GM21381 (cell line): ENCODE data around the gene CST4.
"Not testable (repeated sequence)": the region's sequence is repeated elsewhere in the genome, so short reads cannot be mapped to it uniquely, and the experiment has no call there.

Experiments
- ATAC-seq: cut with Tn5 transposase; IDR thresholded peaks from one replicate; pipeline ENCODE4 v1.9.1; 2021; ENCODE audit warnings: mild to moderate bottlenecking, moderate library complexity; ENCODE audit not compliant: unreplicated experiment

CST4 gene, protein sequence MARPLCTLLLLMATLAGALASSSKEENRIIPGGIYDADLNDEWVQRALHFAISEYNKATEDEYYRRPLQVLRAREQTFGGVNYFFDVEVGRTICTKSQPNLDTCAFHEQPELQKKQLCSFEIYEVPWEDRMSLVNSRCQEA

DNA sequence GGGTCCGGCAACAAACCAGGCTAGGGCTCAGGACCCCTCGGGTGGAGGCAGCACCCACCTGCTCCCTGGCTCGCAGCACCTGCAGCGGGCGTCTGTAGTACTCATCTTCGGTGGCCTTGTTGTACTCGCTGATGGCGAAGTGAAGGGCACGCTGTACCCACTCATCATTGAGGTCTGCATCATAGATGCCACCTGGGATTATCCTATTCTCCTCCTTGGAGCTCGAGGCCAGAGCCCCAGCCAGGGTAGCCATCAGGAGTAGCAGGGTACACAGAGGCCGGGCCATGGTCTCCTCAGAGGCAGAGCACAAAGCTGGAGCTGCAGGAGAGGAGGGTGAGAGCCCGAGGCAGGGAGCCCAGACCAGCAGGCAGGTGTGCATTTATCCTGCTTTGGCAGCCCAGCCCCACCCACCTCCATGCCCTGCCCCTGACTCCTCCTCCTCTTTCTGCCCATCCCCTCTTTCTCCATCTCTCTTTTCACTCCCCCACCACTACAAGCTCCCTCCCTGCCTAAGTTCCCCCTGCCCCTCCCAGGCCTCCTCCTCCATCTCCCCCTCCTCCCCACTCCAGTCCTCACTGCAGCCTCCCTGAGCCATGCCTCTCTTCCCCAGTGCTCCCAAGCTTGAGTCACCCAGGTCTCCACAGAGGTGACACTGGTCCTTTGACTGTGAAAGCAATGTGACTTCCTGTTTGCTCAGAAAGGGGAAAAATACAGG is at the start of gene CST4:
CST4 (minus strand) TSS at position 355 of the 715 bp plus-strand sequence; CDS start at position 286, 69 bp downstream.
- not testable (repeated sequence) for ATAC-seq

DNA sequence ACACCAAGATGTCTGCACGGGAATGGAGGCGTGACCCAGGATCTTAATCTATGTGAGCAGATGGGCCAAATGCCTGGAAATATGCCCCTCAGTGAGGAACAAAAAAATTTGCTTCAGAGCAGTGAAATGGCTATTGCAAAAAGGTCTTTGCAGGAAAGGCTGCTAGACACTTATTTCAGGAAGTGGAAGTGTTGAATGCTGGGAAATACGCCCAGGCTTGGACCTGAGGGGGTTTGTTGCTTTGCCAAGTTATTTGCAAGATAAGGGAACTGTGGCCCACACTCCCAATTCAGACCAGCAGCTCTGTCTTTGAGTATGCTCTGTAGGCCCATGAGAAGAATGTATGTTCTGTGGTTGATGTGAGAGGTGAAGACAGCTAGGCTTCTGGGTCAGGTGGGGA is 46.6 kb upstream of the CST4 start:
- not testable (repeated sequence) for ATAC-seq

DNA sequence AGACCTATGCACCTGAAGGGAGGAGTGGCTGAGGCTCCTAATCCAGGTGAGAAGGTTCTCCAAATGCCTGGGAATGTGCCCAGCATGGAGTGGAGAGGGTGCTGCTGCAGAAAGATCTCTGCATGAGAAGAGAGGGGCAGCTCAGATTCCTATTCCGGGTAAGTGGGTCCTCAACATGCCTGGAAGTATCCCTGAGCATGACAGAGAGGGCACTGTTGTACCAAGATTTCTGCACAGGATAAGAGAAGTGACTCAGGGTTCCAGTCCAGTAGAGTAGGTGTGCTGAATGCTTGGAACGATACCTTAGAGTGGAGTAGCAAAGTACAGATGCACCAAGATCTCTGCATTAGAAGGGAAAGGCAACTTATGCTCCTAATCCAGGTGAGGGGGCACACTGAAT is 46.1 kb upstream of the CST4 start:
- ATAC-seq = not testable (repeated sequence)

DNA sequence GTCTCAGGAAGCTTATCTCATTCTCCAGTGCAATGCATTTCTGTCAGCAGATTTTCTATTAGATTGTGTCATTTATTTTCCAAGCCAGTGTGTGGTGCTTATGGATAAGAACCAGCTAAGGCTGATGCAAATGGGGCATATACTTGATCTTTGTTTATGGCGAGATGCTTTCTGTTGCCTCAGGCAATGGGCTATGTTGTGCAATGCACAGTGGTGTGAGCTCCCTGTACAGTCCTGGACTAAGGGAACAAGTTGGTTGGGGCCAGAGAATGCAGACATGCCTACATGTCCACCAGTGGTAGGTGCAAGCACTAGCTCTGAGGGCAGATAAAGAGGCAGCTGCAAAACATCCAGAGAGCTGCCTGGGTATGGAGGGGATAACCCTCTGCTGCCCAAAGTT is 45.6 kb upstream of the CST4 start:
- ATAC-seq = not testable (repeated sequence)

DNA sequence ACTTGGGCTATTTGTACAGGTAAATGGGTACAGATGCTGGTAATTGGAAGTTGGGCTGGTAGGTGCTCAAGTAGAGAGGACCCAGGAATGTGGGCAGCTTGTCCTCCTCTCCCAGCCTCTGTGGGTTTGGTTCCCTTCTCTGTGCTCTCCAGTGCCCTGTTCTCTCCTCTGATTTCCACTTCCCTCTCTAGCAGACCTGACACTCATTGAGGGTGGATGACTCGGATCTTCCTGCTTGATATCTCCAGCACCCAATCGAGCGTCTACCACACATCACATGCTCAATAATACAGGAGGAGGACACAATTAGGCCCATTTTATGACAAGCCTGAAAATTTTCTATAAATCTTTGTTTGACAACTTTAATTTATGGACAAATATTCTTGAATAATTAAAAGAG is 38.2 kb upstream of the CST4 start:
- ATAC-seq = no peak

DNA sequence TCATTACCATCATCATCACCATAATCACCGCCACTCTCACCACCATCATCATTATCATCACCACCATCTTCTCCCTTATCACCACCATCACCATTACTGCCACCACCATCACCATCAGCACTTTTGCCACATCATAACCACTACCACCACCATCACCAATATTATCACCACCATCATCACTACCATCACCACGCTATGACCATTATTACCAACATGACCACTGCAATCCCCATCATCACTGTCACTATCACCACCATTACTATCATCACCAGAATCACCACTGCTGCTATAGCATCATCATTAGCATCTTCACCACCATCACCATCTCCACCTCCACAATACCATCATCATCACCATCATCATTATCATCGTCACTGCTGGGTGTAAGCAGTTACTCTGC is 36.3 kb upstream of the CST4 start:
- ATAC-seq = no peak

DNA sequence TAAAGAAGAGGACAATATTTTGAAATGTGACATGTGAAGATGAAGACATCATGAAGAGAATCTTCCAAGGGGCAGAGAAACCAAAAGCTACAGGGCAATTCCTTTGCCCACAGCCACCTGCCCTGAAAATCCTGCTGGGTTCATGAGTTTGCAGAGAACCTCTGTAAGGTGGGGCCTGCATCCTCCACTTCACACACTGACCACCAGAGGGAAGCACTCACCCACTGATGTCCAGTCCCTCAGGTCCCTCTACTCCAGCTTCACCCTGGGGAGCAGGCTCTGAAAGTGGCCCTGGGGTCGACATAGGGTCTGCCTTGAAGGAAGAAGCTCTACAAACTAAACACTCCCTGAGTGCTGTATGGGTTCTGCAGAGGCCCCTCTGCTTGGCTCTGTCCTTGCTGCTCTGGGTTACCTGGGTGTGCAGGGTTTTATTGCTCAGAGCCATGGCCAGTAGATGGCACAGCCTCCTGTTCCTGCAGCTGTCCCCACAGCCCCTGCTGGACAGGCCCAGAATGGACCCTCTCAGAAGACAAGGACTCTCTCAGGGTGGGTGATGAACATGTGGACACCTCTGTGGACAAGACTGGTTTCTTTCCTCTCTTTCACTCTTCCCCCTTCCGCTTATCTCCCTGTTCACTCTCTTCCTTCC is 34.9 kb upstream of the CST4 start:
- ATAC-seq = not testable (repeated sequence)

DNA sequence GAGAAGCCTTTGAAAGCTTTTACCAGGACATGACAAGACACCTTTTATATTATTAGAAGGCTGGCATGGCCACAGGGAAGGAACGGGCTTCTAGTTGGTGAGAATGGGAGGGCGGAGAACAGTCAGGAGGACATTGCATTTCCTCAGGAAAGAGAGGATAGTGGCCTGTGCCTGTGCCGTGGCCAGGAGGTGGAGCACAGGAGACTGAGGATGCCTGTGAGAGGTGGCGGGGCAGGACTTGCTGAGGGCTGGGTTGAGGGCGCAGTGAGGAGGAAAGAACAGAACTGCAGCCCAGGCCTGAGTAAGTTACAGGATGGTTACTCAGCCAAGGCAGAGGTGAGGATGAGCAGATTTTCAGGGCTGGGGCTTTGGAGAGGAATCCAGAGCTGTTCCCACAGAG is 34.0 kb upstream of the CST4 start:
- ATAC-seq = not testable (repeated sequence)

DNA sequence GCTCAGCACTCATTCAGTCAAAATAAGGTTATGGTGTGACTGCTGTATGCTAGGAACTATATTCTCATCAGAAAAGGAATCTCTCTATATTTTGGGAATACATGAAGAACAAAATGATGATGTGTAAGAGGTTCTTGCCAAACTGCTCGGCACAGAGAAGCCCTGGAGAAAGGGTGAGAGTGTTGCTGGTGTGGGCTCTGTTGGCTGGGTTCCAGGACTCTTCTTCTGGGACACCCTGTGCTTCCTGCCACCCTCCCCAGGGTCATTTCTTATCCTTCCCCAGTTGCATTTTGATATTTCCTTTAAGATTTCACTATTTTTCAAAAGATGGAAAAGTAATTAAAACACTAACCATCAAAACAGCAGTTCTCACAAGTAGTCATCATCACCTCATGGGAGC is 33.1 kb upstream of the CST4 start:
- ATAC-seq = no peak

DNA sequence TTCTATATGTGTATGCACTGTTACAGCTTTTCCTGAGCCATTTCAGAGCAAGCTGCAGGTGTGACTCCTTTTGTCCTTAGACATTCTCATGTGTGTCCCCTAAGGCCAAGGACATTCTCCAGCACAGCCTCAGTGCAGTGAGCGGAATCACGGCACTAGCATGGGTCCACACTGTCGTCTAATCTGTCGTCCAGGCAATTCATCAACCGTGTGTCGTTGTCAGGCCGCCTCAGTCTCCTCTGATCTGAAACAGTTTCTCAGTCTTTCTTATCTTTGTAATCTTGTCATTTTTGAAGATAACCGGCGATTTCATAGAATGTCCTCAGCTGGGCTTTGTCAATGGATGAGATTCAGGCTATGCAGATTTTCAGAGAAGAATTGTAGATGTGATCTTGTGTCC is 30.5 kb upstream of the CST4 start:
- ATAC-seq = not testable (repeated sequence)

DNA sequence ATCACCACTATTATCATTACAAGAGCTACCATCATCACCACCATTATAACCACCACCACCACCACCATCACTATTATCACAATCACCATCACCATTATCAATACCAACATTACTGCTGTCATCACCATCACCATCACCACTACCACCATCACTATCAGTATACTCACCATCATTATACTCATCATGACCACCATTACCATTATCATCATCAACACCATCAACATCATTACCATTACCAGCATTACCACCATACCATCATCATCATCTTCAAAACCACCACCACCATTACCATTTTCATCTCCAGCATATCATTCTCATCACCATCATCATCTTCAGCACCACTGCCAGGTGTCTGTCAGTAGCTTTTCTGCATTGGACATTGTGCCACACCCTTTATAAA is 22.9 kb upstream of the CST4 start:
- ATAC-seq = not testable (repeated sequence)

DNA sequence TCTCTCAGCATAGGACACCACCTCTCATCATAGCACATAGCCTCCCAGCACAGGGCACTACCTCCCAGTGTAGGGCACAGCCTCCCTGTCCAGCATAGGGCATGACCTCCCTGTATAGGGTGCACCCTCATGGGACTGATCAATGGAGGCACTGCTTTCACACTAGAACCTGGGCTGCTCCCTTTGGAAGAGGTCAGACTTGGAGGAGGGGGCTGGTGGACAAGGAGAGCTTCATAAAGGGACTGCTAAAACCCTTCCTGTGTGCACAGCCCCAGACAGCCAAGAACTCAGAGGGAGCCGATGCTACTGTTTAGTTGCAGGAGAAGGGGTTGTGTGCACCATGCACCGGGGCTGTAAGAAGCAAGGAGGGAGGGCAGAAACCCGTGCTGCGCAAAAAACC is 21.9 kb upstream of the CST4 start:
- ATAC-seq = no peak

DNA sequence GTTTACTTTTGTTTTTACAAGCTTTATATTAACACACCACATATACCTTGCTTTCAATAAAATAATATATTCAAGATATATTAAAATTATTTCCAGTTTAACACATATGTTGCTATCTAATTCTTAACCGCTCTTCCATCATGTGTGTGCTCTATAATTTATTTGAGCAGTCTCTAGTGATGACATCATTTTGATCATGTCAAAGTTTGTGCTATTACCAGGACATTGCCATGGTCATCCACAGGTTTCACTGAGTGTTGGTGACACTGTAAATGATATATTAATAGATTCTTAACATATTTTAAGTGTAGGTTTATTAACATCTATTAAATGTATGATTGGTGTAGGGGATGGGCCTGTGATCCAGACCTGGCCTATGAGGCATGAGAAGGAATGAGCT is 17.1 kb upstream of the CST4 start:
- no peak for ATAC-seq

DNA sequence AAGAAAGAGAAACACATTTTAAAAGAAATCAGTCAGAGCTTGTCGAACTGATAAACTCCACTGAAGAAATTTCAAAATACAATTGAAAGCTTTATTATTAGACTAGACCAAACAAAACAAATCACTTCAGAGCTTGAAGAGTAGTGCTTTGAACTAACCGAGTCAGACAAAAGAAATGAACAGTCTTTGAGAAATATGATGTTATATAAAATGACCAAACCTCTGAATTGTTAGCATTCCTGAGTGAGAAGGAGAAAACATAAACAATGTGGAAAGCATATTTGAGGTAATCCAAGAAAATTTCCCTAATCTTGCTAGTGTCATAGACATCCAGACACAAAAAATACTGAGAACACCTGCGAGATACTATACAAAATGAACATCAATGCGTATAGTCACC is 13.2 kb upstream of the CST4 start:
- ATAC-seq = no peak

DNA sequence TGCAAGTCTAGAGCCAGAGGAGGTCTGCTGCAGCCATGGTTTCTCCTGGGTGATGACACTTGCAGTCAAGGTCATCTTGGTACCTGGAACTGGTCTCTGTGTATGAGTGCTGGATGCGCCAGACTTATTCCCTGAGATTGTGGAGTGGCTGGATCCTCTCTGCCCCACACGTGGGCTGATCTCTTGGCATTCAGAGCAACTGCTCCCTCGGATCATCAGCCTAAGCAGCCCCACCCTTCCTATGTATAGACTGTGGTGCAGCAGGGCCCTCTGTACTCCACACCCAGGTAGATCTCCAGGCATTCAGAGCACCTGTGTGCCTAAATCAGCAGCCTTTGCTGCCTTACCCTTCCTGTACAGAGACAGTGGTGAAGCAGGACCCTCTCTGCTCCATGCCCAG is 12.1 kb upstream of the CST4 start:
- ATAC-seq = no peak

DNA sequence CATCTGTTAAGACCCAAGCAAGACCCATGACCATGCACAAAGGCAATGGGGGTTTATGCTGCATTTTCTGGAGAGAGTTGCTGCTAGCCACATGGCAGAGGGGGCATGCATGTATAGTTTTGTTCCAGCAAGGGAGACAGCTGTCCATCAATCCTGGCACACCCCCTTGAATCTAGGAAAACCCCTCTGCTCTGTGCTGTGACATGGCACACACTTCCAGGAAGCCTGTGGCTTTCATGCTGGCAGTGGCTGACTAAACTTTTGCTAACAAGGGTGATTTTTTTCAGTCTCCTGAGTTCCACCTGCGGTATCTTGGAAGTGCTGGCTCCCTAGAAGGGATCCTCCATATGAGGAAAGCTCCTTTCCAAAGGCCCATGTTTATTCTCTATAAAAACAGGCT is 9.1 kb upstream of the CST4 start:
- ATAC-seq = no peak

DNA sequence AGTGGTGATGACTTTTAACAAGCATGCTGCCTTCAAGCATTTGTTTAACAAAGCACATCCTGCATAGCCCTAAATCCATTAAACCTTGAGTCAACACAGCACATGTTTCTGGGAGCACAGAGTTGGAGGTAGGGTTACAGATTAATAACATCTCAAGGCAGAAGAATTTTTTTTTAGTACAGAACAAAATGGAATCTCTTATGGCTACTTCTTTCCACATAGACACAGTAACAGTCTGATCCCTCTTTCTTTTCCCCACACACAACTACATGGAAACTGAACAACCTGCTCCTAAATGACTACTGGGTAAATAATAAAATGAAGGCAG is 6.2 kb upstream of the CST4 start:
- not testable (repeated sequence) for ATAC-seq

DNA sequence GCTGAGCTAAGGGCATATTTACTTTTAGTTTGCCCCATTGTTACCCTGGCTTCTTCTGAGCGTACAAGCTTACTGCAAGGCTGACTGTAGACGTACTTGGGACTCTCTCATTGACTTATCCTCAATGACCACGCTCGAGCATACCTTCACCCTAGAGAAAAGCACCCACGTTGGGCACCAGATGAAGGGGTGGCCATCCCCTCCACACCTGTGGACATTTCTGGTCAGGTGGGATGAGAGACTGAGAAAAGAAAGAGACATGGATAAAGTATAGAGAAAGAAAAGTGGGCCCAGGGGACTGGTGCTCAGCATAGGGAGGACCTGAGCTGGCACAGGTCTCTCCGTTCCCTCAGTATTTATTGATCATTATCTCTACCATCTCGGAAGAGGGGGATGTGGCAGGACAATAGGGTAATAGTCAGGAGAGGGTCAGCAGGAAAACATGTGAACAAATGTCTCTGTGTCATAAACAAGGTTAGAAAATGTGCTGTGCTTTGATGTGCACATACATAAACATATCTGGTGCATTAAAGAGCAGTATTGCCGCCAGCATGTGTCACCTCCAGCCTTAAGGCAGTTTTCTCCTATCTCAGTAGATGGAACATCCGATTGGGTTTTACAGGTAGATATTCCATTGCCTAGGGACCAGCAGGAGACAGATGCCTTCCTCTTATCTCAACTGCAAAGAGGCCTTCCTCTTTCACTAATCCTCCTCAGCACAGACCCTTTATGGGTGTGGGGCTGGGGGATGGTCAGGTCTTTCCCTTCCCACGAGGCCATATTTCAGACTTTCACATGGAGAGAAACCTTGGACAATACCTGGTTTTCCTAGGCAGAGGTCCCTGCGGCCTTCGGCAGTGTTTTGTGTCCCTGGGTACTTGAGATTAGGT is 5.6 kb upstream of the CST4 start:
- ATAC-seq = not testable (repeated sequence)

DNA sequence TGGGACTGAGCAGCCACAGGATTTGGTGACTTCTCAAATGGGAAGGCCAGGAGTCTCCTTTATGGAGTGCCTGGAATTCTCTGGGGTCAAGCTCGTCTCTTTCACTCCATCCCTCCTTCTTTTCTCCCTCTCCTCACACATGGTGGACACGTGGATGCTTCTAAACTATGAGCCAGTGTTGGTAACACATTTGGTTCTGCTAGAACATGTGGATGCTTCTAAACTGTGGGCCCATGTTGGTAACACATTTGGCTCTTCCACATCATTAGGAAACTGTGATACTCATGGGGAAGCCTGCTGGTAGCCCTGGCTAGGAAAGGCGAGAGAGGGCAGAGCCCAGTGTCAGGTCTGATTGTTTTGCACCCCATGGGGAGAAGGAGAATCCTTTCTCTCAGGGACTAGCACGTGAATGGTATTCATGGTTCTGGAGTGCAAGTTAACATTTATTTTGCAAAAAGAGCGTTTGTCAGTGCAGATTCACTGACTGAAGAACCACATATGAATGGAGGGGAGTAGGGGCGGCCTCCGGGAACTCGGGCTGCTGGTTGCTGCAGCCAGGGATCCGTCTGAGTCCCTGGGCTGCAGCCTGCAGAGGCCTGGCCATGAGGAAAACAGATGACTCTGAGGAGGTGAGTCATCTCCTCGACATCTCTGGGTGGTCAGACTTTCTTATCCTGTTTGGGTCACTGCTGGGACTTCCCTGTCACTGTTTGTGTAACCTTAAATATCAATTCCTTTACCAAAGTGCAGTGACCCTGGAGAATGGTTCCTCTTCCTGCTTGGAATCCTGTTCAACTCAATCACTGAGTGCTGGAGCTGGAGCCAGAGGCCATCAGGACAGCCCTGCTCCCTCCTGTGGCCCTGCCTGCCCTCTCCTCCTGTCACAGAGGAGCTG is 4.1 kb upstream of the CST4 start:
- not testable (repeated sequence) for ATAC-seq

DNA sequence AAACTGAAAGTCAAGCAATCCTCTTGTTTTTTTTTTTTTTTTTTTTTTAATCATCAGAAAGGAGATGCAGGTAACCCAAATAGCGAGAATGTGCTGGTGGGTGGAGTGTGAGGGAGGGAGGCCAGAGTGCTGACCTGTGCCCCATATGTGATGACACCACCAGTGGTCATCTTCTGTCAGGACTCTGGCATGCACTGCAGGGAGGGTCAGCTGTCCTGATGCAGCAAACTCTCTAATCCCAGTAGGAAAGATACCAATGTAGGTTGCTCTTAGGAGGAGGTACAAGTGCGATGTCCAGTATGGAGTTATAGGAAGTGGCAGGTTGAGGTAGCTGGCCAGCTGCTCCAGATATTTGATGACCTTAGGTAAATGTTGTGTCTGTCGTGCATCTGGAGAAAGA is 2.8 kb upstream of the CST4 start:
- ATAC-seq = no peak
